HG03469 (cell line): Measurements from ENCODE around the gene IFITM10.

Experiments used
- ATAC-seq: cut with Tn5 transposase; IDR thresholded peaks from one replicate; pipeline ENCODE4 v1.9.1; 2021; ENCODE audit warnings: mild to moderate bottlenecking, moderate library complexity, moderate number of reproducible peaks; ENCODE audit not compliant: unreplicated experiment

Gene IFITM10

DNA sequence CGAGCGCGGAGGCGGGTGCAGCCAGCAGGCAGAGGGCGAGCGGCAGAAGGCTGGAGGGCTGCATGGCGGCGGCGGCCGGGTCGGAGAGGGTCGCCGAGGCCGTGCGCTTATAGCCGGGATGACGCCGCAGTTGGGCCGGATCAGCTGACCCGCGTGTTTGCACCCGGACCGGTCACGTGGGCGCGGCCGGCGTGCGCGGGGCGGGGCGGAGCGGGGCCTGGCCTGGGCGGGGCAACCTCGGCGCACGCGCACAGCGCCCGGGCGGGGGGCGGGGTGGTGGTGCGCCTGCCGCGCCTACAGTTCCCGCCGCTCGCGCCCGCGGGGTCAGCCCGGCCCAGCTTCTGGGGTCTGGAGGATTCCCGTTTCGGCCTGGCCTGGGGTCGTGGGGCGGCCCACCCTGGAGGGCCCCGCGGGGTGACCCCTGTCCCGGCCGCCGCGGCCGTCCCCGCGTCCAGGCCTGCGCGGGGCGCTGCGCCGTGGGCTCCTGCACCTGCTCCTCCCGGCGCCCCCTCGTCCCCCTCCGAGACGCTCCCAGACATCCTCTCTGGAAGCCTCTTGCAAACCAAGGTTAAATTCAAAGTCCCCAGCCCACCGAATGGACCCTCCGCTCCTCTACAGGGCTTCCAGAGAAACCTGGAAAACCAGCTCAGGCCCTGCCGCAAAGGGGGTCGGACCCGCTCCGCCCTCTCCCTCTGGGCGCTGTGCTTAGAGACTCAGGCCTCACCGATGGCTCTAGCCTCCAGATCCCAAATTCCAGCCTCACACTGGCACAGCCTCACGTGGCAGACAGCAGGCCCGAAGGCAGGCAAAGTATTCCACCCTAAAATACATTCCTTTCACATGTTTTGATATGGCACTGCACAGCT is 13.6 kb upstream of the IFITM10 start, which contains the start of gene CTSD:
Gene CTSD (minus strand): TSS at position 132 of the 866 bp plus-strand sequence. CDS start 68 bp downstream, at position 64.
- ATAC-seq: no peak

DNA sequence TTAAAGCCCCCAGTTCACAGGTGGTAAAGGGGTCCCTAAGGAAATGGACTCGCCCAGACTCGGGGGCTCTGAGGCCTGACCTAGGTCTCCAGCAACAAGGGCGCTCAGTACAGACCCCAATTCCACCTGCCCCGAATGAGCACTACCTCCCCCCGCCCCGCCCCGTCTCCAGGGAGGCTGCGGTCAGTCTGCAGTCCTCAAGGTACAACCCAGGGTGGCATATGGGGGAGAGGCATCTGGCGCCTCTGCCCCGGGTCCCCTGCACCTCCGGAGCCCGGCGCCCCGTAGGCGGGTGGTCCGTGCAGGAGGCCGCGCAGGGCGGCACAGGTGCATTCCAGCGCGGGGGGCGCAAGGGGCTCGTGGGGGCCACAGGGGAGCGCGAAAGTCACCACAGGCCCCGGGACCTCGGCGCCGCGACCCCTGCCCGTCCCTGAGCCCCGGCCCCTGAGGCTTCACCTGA is 13.0 kb upstream of the IFITM10 start:
- ATAC-seq: no peak

DNA sequence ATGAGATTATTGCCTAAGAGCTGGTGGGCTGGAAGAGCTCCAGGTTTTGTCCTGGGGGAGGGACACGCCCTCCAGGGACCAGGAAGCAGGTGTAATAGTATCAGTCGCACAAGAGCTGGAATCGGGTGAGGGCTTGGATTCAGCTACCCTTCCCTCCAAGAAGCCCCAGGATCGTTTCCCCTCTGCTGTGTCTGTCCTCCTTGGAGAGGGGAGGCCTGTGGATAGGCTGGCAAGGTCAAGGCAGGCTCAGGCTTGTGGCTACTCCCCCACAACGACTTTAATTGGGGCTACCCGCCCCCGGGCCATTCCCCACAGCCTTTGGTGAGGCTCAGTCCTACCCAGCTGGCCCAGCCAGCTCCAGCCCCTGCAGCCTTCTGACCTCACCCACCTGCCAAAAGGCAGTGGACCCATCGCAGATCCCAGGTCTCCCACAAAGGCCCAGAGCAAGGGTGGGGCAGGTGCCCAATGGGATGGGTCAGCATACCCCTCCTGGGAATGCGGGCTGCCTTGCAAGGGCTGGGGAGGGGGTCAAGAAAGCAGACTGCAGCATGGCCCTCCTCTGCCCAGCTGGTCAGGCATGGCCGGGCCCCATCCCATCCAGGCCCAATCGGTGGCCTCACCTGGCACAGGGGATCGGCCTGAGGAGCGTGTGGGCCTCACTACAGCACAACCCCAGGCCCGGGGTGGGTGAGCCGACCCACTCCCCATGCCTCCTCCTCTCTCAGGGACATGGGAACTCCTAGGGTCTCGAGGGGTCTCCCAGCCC is 12.3 kb upstream of the IFITM10 start:
- no peak for ATAC-seq

DNA sequence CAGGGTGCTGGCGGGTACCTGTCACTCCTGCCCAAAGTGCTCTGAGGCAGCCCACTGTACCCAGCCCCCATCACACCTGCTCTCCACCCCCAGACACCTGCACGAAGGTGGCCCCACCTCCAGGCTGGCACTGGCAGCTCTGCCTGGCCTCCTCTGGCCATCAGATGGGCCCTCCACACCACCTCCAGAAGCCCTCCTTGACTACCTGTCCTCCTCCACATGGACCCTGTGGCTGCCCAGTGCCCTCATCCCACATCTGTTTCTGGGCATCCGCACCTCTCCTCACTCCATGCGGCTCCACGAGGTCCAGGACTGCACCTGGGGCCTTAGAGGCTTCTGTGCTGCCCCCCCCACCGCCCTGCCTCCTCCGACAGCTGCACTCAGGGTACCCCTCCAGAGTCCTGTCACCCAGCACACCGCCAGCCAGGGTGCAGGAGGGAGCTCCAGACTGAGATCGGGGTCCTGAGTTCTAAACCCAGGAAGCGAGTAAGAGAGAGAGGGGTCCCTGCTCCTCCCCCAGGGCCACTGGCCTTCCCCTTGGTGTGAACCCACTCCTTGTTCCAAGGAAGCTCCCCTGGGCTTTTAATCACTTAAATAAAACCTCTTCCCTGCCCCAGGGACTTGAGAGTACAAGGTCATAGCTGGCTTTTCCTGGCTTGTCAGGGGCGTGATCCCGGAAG is 11.6 kb upstream of the IFITM10 start:
- no peak for ATAC-seq

DNA sequence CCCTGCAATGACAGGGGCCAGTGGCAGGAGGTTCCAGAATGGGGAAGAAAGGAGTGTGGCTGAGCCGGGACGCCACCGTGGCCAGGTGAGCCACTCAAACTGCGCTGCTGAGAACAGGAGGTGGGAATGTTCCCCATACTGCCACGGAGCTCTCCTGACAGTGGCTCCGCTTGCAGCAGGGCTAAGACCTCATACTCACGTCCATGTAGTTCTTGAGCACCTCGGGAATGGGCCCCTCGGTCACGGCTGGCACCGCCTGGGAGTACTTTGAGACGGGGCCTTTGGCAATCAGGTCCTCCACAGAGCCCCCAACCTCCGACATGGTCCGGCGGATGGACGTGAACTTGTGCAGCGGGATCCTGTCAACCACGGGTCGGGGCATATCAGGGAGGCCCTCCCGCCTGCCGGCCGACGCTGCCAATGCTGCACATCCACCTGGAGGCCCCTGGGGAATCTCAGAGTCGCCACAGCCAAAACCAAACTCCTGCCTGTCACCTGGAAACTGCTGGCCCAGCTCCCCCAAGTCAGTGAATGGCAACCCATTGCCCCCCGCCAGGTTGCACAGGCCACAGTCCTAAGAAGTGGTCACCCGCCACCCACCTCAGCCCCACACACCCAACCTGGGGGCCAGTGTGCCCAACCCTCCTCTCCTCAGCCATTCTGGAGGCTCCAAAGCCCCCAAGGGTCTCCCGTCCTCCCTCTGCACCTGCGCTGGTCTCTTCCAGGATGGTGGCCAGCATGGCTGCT is 10.9 kb upstream of the IFITM10 start:
- no peak for ATAC-seq

DNA sequence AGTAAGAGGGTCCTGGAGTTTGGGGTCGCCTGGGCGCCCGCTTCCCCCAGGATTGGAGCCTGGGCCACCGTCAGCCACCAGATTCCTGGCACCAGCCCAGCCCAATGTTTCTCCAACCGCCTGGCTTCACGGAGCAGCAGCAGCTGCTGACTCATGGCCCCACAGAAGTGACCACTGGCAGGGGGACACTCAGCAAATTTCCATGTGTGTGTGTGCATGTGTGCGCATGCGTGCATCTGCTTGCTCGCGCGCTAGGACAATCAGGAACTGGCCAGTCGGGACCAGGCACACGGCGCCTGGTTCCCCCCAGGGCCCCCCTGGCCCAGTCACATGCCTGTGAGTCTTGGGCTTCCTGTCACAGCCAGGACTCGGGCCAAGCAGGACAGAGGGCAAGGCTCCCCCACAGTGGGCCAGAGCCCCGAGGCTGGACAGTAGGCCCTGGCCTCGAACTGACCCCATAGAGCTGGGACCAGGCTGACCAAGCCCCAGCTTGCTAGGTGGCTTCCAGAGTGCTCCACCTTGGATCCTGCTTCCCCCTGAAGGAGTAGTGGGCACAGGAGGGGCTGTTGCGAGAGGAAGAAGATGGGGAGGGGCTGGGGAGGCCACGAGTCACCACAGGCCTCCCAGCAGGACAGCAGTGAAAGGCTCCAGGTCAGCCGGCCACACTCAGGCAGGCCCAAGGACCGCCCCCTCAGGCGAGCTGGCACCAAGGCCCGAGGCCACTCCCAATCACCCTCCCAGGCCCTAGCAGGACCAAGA is 10.1 kb upstream of the IFITM10 start:
- no peak for ATAC-seq

DNA sequence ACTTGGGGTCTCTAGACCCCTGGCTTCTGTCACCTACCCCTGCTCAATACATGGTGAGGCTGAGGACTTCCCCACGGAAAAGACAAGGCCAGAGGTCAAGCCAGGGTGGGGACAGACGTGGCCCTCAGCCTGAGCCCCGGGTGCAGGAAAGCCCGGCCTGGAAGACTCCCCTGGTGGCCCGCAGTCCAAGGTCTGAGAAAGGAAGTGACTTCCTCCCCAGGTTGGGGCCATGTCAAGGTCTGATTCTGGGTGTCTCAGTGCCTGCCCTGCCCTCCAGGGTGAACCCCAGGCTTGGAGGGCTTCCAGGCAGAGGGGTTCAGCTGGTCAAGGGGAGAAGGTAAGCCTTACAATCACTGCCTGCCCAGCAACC is 9.4 kb upstream of the IFITM10 start:
- no peak for ATAC-seq

DNA sequence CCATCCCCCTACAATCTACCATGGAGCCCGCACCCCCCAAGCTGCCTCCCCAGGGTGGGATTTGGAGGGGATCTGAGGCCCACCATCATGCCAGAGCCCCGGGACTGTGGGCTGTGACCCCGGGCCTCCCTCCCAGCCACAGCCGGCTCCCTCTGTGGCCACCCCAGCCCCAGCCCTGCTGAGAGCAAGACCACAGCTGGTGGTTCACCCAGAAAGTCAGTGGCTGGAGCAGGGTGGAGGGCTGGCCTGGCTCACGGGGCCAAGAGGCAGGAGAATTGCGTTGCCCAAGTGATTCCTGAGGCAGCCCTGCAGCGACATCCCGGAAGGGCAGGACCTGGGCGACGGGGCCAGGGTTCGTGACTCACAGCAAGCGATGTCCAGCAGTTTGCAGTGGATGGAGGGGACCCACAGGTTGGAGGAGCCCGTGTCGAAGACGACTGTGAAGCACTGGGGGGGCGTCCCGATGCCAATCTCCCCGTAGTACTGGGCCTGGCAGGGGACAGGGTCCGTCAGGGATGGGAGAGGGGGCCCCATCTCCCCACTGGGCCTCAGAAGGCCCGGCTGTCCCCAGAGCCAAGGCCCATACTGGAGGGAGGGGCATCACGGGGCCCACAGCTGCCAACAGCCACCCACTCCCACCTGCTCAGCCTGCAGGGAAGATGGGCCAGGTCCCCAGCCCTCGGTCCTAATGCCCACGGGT is 8.9 kb upstream of the IFITM10 start:
- no peak for ATAC-seq

DNA sequence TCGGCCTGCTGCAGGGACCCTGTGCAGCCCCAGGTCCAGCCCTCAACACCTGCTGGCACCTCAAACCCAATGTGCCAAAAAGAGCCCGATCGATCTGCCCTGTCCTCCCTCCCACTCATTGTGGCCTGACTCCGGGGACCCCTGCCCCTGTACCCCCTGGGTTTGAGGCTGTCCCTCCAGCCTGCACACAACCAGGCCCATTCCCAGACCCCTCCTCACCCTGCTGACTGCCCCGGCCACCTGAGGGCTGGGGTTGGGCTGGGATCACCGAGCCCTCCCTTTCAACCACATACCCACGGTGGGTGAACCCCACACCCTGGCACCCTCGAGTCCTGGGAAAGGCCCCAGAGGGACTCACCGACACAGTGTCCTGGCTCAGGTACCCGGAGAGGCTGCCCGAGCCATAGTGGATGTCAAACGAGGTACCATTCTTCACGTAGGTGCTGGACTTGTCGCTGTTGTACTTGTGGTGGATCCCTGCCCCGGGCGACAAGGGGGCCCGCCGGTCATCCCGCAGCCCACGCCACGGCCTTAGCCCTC is 8.3 kb upstream of the IFITM10 start:
- no peak for ATAC-seq

DNA sequence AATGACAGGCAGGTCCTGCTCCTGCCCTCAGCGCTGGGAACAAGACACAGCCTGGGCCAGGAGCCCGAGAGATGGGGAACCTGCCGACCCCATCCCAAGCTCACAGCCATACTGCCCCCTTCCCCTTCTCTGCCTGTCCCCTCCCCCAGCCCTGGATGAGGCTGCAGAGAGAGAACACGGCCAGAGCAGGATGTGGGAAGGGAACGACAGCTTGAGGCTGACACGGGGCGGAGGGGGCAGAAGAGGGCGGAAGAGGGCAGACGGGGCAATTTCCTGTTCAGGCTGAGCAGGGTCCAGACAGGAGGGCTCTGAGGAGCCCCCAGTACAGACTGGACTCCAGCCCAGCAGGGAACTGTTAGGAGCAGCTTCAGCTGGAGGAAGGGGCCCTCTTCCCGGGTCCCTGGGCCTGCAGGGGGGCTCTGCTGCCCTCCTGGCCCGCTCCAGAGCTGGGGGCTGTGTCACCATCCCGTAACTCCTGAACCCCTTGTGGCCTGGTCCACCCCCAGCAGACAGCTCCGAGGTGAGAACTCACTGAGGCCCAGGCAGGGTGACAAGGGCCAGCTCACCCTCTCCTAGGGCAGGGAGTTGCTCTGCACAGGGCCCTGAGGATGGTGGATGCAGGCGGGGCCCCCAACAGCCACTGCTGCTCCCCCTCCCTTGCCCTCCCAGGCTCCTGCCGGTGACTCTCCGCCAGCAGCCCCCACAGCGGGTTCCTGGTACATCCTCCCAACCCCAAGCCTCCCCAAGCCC is 7.6 kb upstream of the IFITM10 start:
- ATAC-seq: no peak

DNA sequence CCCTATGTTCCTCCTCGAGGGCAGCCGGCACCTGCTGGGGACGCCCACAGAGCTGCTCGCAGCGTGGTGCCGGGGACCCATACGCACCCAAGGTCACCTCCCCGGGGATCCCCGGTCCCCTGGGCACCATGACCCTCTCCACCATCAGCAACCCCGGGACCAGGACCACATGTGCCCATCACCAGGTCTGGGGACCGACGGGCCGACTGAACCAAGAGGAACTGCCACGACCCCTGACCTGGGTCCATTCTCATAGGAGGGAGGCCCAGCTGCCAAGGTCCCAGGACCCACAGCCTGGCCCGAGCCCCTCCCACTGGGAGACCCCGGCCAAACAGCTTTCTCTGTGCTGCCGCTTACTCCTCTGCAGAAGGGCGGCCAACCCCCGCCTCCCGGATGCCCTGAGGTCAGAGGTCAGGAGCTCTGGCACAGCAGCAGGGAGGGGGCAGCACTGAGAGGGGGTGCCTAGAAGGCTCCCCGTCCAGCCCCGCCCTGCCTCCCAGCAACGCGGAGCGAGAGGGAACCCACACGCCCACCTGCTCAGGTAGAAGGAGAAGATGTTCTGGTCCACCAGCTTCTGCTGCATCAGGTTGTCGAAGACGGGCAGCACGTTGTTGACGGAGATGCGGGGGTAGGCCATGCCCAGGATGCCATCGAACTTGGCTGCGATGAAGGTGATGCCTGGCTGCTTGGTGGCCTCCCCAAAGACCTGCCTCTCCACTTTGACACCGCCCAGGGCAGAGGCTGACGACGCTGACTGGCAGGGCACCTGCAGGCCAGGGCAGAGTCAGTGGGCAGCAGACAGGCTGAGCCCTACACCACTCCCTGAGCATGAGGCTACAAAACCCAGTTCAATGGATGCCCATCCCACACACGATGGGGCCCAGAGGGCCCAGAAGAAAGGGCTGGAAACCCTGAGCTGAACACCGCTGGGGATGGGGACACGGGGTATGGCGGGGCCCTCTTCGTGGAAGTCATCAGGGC is 6.7 kb upstream of the IFITM10 start:
- ATAC-seq: no peak

DNA sequence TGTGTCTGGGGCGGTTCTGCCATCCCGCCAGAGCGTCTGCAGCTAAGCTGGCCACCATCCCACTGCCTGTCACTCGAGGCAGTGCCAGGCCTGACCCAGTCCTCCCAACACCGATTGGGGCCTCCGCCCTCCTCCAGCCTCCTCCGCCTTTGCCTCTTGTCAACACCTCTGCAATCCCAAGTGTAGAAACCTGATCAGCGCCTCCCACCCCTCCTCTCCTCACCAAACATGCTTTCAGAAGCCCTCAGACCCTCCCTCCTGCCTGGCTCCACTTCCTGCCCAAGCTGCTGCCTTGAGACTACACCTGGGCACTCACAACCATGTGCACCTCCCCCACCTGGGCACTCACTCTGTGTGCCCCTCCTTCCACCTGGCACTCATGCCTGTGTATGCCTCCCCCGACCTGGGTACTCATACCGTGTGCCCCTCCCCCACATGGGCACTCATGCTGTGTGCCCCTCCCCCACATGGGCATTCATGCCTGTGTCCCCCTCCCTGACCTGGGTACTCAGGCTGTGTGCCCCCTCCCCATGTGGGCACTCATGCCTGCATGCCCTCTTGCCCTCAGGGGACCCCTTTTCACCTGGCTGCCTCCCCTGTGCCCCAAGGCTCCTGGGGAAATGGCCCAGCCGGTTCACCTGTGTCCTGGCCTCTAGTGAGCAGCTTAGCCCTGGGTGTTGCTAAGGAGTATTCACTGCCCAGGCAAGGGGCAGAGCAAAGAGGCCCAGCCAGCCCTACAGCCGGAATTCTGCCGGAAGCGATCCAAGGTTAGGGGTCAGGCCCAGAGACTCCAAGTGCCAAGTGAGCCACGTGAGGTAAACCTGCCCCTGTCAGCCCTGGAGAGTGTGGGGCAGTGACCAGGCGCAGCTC is 5.5 kb upstream of the IFITM10 start:
- ATAC-seq: no peak

DNA sequence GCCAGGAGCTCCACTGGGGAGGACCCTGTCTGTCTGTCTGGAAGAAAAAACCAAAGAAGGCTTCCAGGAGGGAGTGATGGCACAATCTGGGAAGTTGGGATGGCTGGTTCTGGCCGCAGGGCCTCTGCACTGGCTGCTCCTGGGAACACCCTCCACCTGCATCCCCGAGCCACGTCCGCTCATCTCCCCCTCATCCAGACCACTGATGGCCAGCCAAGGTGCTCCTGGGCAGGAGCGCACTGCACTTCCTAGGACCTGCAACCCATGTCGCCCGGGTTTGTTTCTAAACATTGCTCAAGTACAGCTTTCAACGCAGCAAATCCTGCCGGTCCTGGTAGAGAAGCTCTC is 4.9 kb upstream of the IFITM10 start:
- ATAC-seq: no peak

DNA sequence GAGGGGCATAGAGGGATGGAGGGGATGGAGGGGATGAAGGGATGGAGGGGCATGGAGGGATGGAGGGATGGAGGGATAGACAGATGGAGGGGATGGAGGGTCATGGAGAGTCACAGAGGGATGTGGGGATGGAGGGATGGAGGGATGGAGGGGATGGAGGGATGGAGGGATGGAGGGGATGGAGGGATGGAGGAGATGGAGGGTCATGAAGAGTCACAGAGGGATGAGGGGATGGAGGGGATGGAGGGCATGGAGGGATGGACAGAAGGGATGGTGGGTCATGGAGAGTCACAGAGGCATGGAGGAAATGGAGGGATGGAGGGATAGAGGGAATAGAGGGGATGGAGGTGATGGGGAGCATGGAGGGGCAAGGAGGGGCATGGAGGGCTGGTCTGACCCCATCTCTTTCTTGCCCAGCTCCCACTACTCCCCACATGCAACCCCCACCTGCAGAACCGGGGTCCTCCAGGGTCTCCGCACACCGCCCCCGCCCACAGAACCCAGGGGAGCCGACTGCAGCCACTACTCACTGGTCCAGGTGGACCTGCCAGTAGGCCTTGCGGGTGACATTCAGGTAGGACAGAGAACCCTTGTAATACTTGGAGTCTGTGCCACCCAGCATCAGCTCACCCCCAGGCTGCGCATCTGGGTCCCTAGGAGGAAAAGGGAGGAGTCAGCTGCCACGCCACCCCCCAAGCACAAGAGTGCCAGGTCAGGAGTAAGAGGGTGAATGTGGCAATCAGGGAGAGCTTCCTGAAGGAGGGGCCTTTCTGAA is 4.2 kb upstream of the IFITM10 start:
- no peak for ATAC-seq

DNA sequence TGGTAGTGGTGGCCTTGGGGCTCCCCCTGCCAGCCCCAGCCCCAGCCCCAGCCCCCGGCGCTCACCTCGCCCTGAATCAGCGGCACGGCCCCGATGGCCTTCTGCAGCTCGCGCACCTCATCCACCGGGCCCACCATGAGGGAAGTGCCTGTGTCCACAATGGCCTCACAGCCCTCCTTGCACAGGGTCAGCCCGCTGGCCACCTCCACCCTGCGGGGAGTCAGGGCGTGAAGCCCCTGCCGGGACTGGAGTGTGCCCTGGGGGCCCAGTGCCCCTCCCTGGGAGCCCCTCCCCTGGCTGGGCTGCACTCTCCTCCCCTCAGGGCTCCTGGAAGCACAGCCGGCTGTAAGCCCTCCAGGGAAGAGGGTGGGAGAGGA is 3.5 kb upstream of the IFITM10 start:
- ATAC-seq: no peak
